HG03280 (cell line): ENCODE data around the gene CPLANE1.
A peak's percentile ranks its signal among the peaks of the same experiment; 100 is the strongest.
"Not testable (repeated sequence)": the region's sequence is repeated elsewhere in the genome, so short reads cannot be mapped to it uniquely, and the experiment has no call there.

ENCODE experiments used
- ATAC-seq: cut with Tn5 transposase; IDR thresholded peaks from one replicate; pipeline ENCODE4 v1.9.1; 2021; ENCODE audit warnings: mild to moderate bottlenecking, moderate library complexity; ENCODE audit not compliant: unreplicated experiment

Gene CPLANE1

GRCh38 chr5:37121465-37121864 is 127.7 kb downstream of the CPLANE1 start:
- ATAC-seq = no peak

DNA sequence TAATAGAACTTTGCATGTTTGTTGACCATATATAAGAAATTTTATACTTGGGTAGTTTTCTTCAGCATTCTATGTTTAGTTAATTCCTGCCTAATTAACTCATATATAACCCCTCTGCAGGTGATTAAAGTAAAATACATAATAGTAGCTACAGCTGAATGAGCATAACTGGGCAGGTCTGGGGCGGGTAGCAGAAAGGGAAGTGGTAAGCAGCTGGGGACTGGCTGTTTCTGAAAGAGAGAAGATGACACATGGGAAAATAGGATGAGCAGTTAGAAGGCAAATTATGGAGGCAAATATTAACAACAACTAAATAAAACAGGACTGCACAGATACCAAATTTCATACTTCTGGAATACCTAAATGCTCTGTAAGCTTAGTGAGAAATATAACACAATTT is 128.1 kb downstream of the CPLANE1 start:
- no peak for ATAC-seq

- no peak for ATAC-seq
These were observed 128.9 kb downstream of the CPLANE1 start for GRCh38 chr5:37120270-37120669.

DNA sequence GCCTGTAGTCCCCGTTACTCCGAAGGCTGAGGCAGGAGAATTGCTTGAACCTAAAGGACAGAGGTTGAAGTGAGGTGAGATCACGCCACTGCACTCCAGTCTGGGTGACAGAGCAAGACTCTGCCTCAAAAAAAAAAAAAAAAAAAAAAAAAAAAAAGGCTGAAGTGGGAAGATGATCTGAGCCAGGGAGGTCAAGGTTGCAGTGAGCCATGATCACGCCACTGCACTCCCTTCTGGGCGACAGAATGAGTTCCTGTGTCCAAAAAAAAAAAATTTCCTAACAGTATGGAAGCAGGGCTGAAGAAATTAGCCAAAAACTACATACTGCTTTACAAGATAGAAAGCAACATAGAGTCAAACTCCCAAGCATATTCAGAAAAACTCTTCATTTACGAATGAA is 132.8 kb downstream of the CPLANE1 start:
- no peak for ATAC-seq

DNA sequence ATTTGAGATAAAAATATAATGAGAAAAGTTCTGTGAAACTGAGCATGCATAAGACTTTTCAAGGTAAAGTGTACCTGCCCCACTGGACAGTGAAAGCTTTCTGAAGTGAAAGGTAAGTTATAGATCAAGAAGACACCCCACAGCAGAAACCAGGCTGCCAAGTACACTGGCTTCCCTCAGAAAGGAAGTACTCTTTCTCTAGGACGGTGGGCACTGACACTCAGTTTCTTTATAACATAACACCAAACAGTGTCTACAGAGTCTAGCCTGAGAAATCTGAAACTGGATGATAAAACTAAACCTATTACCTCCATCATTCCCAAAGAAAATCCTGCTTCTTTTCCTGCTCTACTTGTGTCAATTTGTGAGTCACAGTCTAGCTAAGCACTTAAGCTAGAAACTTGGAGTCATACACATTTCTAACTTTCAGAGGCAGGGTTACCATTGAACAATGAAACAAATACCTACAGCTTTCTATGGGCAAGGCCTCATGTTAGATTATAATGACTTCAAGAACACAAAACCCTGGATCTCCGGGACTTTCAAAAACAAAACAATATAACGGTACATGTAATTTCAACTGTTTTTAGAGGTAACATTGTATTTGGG is 136.7 kb downstream of the CPLANE1 start:
- ATAC-seq = no peak

GRCh38 chr5:37111426-37112382 is 137.5 kb downstream of the CPLANE1 start:
- peak; percentile 85 for ATAC-seq

GRCh38 chr5:37110135-37110534 is 139.0 kb downstream of the CPLANE1 start:
- ATAC-seq = no peak

DNA sequence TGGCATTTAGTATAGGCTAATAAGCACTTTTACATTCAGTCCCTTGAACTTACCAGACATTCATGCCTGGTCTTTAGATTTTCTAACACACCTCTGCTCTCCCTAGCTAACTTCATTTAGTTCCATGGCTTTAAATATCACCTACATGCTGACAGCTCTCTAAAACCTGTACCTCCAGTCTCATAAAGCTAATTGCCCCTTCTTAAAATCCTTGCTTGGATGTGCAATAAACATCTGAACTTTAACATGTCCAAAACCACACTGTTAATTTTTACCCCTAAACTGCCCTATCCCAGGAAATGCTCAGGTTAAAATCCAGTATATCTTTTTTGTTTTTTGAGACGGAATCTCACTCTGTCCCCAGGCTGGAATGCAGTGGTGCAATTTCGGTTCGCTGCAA is 139.8 kb downstream of the CPLANE1 start:
- ATAC-seq = no peak

GRCh38 chr5:37103302-37103701 is 145.9 kb downstream of the CPLANE1 start:
- no peak for ATAC-seq

DNA sequence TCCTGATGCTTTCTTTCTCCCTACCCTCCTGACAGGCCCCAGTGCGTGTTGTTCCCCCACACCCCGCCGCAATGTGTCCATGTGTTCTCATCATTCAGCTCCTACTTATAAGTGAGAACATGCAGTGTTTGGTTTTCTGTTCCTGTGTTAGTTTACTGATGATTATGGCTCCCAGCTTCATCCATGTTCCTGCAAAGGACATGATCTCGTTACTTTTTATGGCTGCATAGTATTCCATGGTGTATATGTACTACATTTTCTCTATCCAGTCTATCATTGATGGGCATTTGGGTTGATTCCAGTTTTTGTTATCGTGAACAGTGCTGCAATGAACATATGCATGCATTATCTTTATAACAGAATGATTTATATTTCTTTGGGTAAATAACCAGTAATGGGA is 149.9 kb downstream of the CPLANE1 start:
- not testable (repeated sequence) for ATAC-seq

GRCh38 chr5:37093795-37094194 is 155.4 kb downstream of the CPLANE1 start:
- ATAC-seq = not testable (repeated sequence)

- no peak for ATAC-seq
These were observed 158.4 kb downstream of the CPLANE1 start for GRCh38 chr5:37090781-37091180.

DNA sequence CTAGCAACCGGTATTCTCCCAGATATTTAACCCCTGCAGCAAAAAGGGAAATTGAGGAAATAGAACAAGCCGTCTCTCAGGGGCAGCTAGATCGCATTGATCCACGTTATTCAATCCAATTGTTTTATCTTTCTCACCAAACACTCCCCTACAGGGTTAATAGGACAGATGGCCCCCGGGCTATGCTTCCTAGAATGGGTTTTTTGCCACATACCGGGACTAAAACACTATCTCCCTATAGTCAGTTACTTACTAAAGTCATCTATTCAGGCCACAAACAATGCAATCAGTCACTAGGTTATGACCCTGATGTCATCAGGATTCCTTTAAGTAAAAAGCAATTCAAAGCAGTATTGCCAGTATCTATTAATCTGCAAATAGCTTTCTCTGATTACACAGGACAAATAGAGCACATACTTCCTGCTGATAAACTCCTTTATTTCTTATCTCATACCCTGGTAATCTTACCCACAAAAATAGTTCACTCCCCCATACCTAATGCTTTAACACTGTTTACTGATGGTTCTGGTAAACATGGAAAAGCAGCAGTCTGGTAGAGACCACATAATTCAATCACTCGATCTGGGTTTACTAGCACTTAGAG is 159.0 kb downstream of the CPLANE1 start:
- ATAC-seq = no peak

- no peak for ATAC-seq
These were observed 161.2 kb downstream of the CPLANE1 start for GRCh38 chr5:37088009-37088408.

DNA sequence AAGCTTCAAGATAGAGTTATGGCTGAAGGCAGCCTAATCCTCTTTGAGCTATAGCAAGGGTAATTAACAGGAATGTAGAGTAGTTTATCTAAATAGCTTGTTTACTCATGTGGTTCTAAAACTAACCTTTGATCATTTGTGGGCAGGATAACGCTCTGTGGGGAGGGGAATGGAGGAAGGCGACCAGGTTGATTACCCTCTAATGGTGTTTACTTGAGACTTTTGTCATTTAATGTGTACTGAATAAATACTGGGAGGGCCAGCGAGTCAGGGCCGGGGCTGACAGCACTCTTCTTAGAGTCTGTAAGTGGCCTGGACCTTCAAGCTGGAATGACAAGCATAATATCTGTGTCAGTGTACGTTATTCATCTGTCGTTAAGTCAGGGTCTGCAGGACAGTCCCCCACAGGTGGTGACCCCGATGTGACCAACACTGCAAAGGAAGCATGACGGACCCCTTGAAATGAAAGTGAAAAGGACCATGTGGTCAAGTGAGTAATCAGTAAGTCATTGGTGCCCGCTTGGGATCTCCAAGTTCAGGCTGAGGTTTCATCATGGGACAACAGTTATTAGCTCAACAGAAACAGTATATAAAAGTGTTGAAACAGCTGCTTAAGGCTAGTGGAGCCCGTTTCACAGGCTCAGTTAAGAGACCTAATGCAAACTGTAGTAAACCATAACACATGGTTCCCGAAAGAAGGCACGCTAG is 162.6 kb downstream of the CPLANE1 start:
- no peak for ATAC-seq

GRCh38 chr5:37086026-37086425 is 163.2 kb downstream of the CPLANE1 start:
- not testable (repeated sequence) for ATAC-seq

DNA sequence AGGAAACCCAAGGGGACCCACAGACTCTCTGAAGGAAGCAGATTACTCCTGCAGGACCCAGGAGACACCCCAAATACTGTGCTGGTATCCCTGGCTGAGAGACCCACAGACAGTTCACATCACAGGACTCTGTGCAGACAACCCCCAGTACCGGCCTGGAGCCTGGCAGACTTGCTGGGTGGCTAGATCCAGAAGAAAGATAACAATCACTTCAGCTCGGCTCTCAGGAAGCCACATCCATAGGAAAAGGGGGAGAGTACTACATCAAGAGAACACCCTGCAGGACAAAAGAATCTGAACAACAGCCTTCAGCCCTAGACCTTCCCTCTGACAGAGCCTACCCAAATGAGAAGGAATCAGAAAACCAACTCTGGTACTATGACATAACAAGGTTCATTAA is 166.2 kb downstream of the CPLANE1 start:
- ATAC-seq = not testable (repeated sequence)

- ATAC-seq = no peak
These were observed 168.5 kb downstream of the CPLANE1 start for GRCh38 chr5:37080697-37081096.

DNA sequence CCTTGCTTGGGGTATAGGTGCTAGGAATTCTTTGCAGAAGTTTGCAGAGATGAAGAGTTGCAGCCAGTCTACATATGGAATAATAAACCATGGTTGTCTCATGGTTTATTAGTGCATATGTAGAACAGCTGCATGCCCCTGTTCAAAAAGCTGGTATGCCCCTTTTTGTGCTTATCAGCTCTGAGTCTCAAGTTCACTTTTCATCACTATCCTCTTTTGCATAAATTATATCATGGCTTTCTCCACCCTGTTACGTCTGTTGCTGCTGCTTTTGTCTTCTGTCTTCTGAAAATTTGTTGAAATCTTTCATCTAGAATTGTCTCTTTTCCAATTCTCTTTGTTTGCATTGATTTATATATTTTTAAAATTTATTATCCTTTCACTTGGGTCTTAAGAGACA is 172.0 kb downstream of the CPLANE1 start:
- no peak for ATAC-seq

DNA sequence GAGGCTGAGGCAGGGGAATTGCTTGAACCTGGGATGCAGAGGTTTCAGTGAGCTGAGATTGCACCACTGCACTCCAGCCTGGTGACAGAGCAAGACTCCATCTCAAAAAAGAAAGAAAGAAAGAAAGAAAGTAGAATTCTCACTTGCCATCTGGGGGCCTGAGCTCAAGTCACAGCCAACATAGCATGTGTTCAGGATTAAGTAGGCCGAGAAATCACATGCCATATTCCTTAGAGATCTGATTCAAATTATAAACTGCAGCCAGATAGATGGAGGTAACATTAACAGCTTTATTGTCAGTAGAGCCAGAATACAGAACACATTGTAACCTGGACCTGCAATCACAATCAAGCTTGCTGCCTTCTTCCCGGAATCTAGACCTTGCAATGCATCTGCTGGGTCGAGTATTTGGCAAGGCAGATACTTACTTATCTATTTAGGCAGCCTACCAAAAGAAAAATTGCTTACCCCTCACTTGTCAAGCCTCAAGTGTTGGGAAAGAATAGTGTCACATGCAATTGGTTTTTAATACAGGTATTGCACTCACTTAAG is 173.7 kb downstream of the CPLANE1 start:
- ATAC-seq = no peak
